H1 (cell line): ENCODE data around the gene PLCB1.

ENCODE experiments used
- BACH1 ChIP-seq: IDR thresholded peaks from 2 replicates; pipeline ENCODE4 v1.6.1; 2012; ENCODE audit warnings: low read length, improper control_type of control experiment
- POLR2A ChIP-seq, 2 experiments: IDR thresholded peaks; 1 replicate in 1 of 2; 2 replicates in 1 of 2; pipeline ENCODE4 v1.6.1; 2011; ENCODE audit warnings: low read depth in 2 of 2, low read length in 2 of 2, mild to moderate bottlenecking in 2 of 2; ENCODE audit errors: control extremely low read depth in 1 of 2
- POLR2AphosphoS5 ChIP-seq: IDR thresholded peaks from 2 replicates; pipeline ENCODE4 v1.6.1; 2011; ENCODE audit warnings: low read depth, low read length
- TF ChIP-seq, protein P1 (sequence below), 3 experiments: IDR thresholded peaks; 1 replicate in 2 of 3; 2 replicates in 1 of 3; pipeline versions ENCODE4 v1.5.1 to v1.6.1; 2011; ENCODE audit warnings: low read length in 3 of 3, mild to moderate bottlenecking in 3 of 3, inconsistent platforms in 2 of 3, low read depth in 1 of 3, moderate library complexity in 1 of 3; ENCODE audit not compliant: insufficient read depth in 1 of 3; ENCODE audit errors: control extremely low read depth in 1 of 3
- TF ChIP-seq, protein P2 (sequence below): IDR thresholded peaks from 2 replicates; pipeline ENCODE4 v1.6.1; 2012; ENCODE audit warnings: inconsistent platforms

DNA sequence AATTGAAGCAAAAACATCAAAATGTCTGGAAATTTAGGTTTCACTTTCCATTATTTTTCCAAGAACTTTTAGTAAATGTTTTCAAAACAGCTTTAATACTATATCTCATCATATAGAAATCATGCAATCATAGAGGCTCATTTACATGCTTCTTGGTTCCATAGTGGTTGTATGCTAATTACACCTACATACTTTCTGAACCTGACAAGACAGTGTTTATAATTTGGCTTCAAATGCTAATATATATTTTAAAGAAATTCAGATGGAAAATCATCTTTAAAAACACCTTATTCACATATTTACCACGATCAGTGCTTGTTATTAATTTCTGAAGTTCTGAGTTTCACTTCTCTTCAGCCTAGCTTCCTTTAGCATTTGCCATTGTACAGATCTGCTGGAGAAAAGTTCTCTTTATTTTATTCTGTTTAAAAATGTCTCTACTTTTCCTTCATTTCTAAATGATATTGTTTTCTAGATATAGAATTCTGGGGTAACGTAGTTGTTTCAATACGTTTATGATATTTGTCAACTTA, 89.9 kb downstream of the PLCB1 start:
- TF ChIP-seq, protein P1, sequence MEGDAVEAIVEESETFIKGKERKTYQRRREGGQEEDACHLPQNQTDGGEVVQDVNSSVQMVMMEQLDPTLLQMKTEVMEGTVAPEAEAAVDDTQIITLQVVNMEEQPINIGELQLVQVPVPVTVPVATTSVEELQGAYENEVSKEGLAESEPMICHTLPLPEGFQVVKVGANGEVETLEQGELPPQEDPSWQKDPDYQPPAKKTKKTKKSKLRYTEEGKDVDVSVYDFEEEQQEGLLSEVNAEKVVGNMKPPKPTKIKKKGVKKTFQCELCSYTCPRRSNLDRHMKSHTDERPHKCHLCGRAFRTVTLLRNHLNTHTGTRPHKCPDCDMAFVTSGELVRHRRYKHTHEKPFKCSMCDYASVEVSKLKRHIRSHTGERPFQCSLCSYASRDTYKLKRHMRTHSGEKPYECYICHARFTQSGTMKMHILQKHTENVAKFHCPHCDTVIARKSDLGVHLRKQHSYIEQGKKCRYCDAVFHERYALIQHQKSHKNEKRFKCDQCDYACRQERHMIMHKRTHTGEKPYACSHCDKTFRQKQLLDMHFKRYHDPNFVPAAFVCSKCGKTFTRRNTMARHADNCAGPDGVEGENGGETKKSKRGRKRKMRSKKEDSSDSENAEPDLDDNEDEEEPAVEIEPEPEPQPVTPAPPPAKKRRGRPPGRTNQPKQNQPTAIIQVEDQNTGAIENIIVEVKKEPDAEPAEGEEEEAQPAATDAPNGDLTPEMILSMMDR (IDR thresholded peaks at IDR 0.05; ENCODE audit: control extremely low read depth in 1 of 3, insufficient read depth in 1 of 3, low read depth in 1 of 3, low read length in 3 of 3): no peak
- TF ChIP-seq POLR2AphosphoS5: no peak
- no peak for TF ChIP-seq POLR2A (IDR thresholded peaks at IDR 0.05; ENCODE audit: control extremely low read depth in 1 of 2, low read depth in 2 of 2, low read length in 2 of 2)
- no peak for TF ChIP-seq BACH1
- TF ChIP-seq, protein P2, sequence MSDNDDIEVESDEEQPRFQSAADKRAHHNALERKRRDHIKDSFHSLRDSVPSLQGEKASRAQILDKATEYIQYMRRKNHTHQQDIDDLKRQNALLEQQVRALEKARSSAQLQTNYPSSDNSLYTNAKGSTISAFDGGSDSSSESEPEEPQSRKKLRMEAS: no peak
